GM21360 (cell line): ENCODE results near the gene SLC30A2.

ENCODE experiments used
- ATAC-seq: cut with Tn5 transposase; IDR thresholded peaks from one replicate; pipeline ENCODE4 v1.9.1; 2021; ENCODE audit warnings: mild to moderate bottlenecking, moderate library complexity; ENCODE audit not compliant: unreplicated experiment

The SLC30A2 gene

DNA sequence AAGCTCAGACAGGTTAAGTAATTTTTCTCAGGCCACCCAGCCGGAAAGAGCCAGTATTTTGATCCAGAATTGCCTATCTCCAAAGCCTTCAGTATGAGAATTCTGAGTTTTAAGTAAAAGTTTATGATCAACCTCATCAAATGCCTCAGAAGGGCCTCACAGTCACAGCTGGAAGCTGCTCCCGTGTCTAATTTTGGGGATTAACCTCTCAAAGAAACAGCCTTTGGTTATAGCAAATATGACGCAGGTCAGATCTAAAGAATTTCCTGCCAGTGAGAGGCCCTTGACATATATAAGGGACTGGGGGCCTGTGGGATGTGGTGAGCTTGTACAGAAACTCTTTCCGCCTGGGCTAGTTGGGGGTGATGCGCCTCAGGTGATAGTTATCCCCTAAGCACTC is 22.1 kb downstream of the SLC30A2 start:
- no peak for ATAC-seq

DNA sequence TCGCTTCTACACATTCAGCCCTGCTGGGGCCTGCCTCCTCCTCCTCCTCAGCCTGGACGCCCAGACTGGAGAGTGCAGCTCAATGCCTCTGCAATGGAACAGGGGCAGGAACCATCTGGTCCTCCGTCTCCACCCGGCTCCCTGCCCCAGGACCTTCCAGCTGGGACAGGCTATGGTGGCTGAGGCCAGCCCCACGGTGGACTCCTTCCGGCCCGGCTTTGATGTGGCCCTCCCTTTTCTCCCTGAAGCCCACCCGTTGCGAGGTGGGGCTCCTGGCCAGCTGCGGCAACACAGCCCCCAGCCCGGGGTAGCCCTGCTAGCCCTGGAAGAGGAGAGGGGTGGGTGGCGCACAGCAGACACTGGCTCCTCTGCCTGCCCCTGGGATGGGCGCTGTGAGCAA is 22.9 kb downstream of the SLC30A2 start:
- no peak for ATAC-seq

DNA sequence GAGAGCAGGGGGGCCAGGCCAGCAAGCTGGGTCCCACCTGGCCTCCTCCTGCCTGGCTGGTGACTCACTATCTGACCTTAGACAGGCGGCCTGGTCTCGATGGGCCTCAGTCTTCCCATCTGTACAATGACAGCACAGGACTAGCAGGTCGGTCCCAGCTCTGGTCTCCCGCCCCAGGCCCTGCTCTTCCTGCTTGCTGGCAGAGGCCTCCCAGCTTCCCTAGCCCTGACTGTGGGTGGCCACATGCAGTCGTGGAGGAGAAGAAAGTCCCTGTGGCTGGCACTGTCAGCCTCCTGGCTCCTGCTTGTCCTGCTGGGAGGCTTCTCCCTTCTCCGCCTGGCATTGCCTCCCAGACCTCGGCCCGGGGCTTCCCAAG is 23.5 kb downstream of the SLC30A2 start:
- ATAC-seq = no peak

DNA sequence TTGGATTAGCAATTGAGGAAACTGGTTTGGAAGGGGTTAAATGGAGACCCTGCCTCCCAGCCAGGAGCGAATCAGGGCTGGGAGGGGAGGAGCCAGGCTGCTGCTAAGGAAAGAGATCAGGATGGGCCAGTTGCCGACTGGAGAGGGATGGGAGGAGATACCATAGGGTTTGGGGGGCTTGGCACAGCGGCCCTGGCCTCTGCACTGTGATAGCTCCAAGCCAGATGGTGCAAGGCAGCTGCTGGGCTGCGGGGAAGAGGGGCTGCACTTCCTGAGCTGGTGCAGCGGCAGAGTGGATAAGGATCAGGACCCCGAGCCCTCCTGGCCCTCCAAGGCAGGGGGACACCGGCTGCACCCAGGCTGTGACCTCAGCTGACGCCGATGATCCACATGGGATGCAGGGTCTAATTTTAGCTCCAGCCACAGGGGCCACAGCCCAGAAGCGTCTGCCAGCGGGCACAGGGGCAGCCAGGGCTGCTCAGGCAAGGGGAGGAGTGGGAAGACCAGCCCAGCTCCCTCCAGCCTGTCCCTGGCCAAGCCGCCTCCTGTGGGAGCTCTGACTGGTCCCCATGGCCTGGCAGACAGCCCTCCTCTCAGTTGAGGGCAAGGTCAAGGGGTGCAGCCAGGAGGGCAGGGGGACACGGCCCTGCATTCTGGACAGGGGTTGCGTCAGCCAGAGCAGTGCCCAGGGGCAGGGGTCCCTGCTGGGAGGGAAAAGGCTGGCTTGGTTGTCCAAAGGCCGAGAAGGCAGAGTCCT is 24.1 kb downstream of the SLC30A2 start, which contains the start of gene EXTL1:
Gene EXTL1, plus strand, starts transcription at position 129 of the 757 bp plus-strand sequence. CDS start 872 bp downstream, outside the sequence.
- no peak for ATAC-seq

DNA sequence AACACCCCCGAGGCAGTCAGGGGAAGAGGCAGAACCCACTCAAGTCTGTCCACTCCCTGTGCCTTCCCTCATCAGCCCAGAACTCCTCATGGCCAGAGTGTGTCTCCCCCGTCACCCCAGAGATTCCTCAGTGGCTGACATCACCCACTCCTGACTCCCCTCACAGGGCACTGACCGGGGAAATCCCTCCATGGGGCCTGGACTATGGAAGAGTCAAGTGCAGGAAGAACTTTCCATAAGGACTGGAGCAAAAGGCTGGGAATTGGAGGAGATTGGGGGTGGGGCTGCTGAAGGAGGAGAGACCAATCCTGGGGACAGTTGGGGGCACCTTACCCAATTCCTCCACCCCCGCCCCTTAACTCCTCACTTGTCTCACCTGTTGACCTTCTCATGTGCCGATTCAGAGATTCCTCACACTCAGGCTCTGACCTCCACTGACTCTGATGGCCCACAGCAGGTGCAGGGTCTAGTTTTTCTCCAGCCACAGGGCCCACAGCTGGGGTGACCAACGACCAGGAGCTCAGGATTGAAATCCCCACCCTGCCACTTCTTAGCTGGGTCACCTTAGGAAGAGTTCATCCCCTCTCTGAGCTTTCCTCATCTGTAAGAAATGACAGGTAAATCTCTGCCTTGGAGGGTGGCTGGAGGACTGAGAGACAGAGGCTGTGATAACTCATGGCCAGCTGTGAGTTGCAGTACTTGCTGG is 24.8 kb downstream of the SLC30A2 start:
- ATAC-seq = no peak

DNA sequence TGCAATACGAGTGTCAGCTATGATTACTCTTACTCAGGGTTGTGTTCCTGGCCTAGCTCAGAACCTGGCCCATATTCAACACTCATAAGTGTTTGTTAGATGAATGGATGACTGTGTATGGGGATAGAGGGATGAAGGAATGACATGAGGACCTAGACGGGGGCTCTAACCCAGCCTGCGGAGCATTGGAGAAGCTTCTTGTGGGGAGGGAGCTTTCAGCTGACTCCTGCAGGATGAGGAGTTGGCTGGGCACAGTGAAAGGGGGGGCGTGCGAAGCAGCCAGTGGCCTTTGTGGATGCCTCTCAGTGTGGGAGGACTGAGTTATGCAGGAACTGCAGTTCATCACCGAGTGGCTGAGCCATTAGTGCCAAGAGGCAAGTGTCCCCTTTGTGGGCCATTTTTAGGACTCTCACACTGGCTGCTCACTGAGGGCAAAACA is 25.6 kb downstream of the SLC30A2 start:
- ATAC-seq = no peak

DNA sequence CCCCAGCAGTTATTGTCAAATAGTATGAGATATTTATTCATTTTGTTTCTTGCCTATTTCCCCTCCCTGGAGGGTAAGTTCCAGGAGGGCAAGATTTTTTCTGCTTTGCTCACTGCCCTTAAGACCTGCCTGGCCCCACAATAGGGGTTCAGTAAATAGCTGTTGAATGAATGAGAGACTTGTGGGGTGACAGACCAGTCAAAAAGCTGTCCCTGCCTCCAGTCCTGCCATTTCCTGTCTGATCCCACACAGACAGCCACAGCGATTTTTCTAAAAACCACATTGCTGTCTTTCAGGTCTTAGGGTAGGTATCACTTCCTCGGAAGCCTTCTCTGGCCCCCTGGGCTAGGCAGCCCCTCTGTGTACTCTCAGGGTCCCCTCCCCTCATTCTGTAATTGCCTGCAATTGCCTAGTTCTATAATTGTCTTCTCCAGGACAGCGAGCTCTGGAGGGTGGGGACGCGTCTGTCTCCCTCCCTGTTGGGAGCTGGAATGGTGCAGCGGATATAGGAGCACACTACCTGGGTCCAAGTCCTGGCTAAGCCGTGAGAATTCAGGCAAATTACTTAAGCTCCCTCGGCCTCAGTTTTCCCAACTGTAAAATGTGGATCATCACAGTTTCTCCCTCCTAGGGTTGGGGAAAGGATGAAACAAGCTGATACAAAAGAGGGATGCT is 26.1 kb downstream of the SLC30A2 start:
- ATAC-seq = no peak

DNA sequence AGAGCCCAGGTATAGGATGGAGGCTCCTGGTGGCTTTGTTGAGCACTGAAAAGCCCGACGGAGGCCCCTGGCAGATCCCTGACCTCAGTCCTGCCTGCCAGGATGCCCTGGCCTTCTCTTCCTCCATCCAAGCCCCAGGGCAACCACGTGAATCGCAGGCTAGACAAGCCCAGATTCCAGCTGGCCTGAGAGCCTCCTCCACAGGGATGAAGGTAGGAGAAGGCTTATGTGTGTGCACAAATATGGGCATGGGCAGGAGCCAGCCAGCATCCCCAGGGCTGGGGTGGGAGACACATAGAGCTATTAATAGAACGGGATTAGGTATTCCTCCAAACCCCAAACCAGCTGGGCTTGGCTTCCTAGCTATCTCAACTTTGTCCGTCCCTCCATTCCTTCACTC is 28.3 kb downstream of the SLC30A2 start:
- ATAC-seq = no peak

DNA sequence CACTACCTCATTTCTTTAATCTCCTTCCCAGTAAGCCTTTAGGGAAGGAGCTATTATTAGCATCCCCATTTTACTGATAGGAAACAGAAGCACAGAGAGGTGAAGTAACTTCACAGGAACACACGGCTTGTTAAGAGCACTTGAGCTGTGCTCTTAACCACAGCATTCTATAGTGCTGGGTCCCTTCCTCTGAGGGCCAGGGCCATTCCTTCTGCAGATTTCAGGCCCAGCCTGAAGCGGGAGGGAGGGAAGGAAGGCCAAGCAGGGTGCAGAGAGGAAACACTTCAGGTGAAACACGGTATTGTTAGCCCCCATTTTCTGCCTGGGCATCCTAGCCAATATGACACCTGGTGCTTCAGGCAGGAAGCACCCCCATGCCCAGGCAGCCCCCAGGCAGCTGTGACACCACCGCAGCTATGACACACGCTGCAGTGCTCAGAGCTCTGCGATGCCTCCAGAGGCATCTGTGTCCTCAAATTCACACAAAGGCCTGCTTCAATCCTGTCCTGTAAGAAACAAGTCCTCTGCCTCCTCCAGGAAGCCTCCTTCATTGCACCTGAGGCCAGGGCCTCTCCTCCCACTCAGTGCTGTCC is 28.9 kb downstream of the SLC30A2 start:
- ATAC-seq = no peak

DNA sequence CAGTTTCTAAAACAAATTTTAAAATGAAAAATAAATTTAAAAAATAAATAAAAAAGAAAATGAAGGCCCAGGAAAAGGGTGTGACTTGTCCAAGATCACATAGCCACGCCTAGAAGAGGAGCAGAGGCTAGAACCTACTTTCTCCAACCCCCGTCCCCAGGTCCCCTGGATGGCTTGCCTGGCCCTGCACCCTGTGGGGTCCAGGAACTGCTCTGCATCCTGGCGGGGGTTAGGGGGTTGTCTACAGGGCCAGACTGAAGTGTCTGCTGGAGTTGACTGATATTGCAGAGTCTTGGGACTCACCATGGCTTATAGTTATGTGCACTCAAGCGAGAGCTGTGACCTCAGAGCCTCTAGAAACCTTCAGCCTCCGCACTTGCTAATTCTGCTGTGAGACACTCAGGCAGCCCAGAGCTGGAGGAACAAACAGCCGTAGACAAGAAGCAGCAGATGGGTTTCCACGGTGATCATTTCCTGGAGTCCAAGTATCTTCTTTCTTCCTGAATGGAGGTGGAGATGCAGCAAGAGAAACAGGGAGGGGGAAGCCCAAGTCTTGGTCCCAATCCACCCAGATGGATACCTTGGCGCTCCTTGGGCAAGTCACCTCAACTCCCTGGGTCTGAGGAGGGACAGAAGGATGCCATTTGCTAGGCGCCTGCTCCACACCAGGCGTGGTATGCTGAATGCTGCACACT is 29.5 kb downstream of the SLC30A2 start:
- no peak for ATAC-seq

DNA sequence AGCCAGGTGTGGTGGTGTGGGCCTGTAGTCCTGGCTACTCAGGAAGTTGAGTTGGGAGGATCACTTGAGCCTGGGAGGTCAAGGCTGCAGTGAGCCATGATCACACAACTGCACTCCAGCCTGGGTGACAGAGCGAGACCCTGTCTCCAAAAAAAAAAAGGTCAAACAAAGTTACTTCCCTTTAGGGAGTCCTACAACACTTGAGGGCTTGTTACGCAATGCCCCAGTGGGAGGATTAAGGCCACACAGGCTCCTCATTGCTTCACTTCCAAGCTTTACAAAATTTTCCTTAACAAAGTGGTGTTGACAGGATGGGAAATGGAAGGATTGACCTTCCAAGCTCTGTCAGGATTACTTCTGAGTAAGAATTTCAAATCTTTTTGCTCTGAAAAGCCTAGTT is 30.6 kb downstream of the SLC30A2 start:
- no peak for ATAC-seq

DNA sequence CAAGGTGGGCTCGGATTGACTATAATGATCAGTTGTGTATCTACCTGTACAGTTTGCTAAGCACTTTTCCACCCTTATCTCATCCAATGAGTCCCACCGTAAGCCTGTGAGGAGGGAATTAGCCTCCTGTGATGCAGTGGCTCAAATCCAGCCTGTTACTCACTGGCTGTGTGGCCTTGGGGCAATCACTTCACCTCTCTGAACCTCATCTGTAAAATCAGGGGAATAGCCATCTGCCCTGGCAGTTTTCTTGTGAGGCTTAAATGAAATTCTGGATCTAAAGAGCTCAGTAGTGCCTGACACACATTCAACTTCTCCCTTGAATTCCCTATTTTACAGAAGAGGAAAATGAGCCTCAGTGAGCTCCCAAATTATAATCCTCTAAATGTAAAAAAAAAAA is 31.7 kb downstream of the SLC30A2 start:
- ATAC-seq = no peak

DNA sequence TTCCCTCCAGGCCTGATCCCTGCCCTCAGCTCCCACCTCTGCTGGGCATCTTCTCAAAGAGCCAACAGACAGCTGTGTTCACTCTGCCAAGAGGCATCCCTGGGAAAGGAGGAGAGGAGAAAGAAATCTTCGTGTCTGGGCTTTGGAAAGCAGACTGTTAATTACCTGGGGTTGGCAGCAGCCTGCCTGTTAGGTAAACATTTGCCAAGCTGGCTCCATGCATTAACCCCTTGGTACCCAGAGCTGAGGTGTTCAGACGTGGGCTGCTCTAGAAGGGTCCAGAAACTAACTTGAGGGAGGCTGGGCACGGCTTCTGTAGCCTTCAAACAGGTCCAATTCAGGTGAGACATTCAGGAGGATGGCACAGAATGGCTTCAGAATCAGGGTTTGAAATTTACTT is 33.1 kb downstream of the SLC30A2 start:
- no peak for ATAC-seq

DNA sequence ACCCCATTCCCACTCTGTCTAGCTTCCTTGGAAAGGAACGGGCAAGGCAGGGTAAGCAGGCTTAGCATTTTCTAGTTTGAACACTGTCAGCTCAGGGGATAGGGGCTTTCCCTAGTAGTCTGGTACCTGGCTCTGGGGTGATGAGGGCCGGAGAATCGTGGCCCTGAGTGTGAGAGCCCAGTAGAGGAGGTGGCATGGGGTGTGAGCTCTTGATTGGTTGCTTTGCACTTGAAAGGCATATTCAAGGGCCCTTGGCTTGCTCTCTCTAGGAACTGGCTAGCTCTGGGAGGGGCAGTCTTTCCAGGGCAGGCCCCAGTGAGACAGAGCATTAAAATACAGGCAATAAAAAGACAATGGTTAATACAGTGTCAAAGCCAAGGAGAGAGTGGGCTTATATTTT is 35.1 kb downstream of the SLC30A2 start:
- no peak for ATAC-seq

DNA sequence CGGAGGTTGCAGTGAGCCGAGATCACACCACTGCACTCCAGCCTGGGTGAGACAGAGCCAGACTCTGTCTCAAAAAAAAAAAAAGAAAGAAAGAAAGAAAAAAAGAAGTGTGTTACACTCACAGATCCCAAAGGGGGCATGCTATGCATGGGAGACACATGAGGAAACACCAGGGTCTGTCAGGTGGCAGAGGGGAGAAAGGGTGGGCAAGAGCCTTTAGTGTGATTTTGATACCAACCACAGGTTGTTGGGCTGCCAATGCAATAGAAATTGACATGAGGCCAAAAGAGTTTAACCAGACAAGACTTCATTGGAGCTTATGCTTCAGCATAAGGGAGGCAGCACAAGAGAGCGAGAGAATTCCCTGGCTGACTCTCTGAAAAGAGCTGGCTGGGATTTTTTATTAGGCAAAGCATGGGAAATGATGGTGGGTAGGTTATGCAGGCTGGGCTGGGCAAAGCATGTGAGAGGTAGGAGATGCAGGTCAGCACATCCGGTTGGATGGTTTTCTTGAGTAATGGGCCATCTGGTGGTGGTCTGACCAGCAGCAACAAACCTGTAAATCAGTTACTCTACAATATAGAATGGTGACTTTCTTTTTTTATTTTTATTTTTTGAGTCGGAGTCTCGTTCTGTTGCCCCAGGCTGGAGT is 36.0 kb downstream of the SLC30A2 start:
- ATAC-seq = no peak

DNA sequence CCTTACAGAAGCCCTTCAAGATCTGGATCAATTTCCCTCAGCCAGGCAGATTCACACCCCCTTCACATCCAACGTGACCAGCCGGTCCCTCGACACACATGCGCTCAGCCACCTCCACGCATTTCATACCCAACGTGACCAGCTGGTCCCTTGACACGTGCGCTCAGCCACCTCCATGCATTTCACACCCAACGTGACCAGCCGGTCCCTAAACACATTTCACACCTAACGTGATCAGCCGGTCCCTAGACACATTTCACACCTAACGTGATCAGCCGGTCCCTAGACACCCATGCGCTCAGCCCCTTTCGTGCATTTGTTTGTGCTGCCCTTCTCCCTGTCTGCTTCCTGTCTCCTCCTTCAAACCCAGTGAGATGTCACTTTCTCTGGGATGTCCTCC is 39.2 kb downstream of the SLC30A2 start:
- ATAC-seq = no peak

DNA sequence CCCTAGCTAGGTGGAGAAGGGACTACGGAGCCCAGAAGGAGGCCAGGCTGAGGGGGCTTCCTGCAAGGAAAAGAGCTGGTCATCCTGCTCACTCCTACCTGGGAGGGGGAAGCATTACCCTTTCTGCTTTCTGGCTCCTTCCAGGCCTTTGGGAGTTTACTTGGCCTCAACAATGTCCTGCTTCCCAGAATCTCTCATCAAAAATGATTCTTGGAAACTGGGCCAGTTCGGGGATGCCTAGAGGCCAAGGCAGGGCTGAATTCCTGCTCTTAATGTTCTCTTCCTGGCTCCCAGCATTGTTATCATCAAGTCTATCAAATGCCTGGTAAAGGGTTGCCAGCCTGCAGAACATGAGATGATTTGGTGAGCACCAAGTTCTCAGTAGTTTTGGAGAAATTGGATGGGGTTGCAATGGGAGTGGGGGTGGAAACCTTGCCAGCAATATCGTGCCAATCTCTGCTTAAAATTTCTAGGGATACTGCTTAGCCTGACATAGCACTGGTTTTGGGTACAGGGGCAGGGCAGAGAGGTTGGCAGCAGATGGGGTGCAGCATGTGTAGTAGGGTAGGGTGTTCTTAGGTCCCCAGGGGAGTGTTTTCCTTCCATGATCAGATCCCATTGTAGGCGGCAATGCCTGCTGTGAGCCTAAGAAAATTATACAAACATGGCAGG is 40.3 kb downstream of the SLC30A2 start:
- ATAC-seq = no peak

DNA sequence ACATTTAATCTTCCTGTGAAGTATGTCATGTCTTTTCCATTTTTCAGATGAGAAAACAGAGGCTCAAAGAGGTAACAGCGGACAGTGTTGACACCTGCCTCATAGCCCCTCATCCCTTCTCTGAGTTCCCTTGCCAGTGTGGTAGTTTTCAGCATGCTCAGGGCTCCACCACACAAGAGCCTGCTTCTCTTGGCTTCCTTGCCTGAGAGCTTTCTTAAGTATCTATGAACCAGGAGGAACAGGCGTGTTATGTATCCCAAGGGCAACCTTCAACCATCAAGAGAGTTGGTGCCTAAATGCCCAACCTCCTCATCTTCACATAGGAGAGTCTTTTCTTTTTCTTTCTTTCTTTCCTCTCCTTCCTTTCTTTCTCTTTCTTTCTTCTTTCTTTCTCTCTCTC is 42.2 kb downstream of the SLC30A2 start:
- no peak for ATAC-seq

DNA sequence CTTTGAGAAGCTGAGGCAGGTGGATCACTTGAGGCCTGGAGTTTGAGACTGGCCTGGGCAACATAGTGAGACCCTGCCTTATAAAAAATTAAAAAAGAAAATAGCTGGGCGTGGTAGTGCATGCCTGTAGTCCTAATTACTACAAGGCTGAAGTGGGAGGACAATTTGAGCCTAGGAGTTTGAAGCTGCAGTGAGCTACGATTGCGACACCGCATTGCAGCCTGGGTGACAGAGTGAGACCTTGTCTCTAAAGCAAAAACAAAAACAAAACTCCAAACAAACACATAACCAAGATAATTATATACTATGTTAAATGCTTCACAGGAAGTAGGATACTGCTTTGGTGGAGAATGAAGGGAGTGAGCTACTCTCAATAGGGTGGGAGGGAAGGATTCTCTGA is 42.7 kb downstream of the SLC30A2 start:
- no peak for ATAC-seq
